Central memory CD8-positive, alpha-beta T cell (primary cell): ENCODE data around the gene SPATS1.

Source experiments
- ATAC-seq: fragments of 150-1000 bp; cut with Tn5 transposase; replicated peaks from 2 replicates; pipeline ENCODE4 v1.10.0; 2022; ENCODE audit warnings: mild to moderate bottlenecking, moderate FRiP score, moderate number of reproducible peaks; ENCODE audit not compliant: poor library complexity, severe bottlenecking; ENCODE audit errors: extremely low read depth
- DNase-seq, 2 donors: peaks; one replicate each; pipeline ENCODE4 v3.0.0; 2021; ENCODE audit warnings: low spot score in 2 of 2
- H3K27ac Mint-ChIP-seq: one replicate; pipeline ENCODE4 v1.8.0; 2022; ENCODE audit warnings: low read depth, mild to moderate bottlenecking, moderate library complexity, mixed read lengths
- H3K27me3 Mint-ChIP-seq: one replicate; pipeline ENCODE4 v1.8.0; 2022; ENCODE audit warnings: mixed read lengths
- H3K36me3 Mint-ChIP-seq: one replicate; pipeline ENCODE4 v1.8.0; 2022; ENCODE audit warnings: mild to moderate bottlenecking, moderate library complexity, mixed read lengths; ENCODE audit not compliant: insufficient read depth
- H3K4me1 Mint-ChIP-seq: one replicate; pipeline ENCODE4 v1.8.0; 2022; ENCODE audit warnings: mixed read lengths
- H3K4me3 Mint-ChIP-seq: one replicate; pipeline ENCODE4 v1.8.0; 2022; ENCODE audit warnings: mild to moderate bottlenecking, moderate library complexity, mixed read lengths
- H3K9me3 Mint-ChIP-seq: one replicate; pipeline ENCODE4 v1.8.0; 2022; ENCODE audit warnings: mixed read lengths

Gene SPATS1

GRCh38 chr6:44387346-44388134 lies 45.1 kb downstream of the SPATS1 start, which contains the start of gene CDC5L:
TSS of gene CDC5L (plus strand) at chr6:44387706. CDS start at chr6:44387824, 118 bp downstream.
- Mint-ChIP-seq H3K4me3 (peak within 1 kb of the TSS; percentile 97), H3K9me3 (no peaks in the 10 kb centered on the region), H3K27me3 (no peaks in the 10 kb centered on the region), H3K36me3 (peaks cover 37% of the 10 kb centered on the region), H3K4me1 (peaks cover 51% of the 10 kb centered on the region), H3K27ac (peak within 1 kb of the TSS; percentile 94)
- ATAC-seq (peak; percentile 82), DNase-seq (peak; percentile 82 to 88)

DNA sequence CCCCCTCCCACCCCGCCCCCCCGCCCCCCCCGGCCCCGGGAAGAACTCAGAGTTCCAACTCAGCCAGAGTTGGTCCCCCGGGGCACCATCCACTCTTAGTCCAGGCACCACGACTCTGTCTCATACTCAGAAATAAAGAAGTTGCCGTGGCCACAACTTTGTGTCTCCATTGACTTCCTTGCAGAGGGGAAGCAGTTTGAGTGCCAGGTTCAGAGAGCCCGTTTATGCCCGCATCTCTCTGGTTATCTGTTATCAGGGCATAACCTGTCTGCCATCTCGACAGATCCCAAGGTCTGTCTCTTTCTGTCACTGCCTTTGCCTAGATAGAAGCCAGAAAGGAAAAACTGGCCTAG lies 45.7 kb downstream of the SPATS1 start:
- peaks cover 42% of the 10 kb centered on the region for H3K36me3 Mint-ChIP-seq
- no peaks in the 10 kb centered on the region for H3K27me3 Mint-ChIP-seq
- H3K27ac Mint-ChIP-seq, result peak overlapping the region; percentile 94
- DNase-seq, result no peak
- H3K4me1 Mint-ChIP-seq, result peaks cover 51% of the 10 kb centered on the region
- H3K9me3 Mint-ChIP-seq, result no peaks in the 10 kb centered on the region
- peak; percentile 11 for ATAC-seq
- H3K4me3 Mint-ChIP-seq, result peak overlapping the region; percentile 97

DNA sequence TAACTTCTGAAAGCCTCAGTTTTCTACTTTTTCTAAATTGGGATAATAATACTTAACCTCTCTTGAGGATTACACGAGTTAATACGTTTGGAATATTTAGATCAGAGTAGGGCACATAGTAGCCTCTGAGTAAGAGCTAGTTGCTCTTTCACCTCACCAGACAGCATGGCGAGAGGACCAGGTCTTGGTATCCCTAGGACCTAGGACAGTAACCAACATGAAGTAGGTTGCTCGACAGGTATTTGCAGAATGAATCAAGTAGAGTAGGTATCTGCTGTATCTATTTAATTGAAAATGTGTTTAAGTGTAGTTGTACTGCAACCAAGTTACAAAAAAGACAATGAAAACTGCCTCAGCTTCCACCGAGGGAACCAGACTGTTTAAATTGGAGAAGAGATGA lies 46.4 kb downstream of the SPATS1 start:
- H3K27ac Mint-ChIP-seq, result peak overlapping the region; percentile 94

GRCh38 chr6:44390158-44390683 lies 47.8 kb downstream of the SPATS1 start:
- Mint-ChIP-seq H3K27me3 (no peaks in the 10 kb centered on the region), H3K4me3 (no peak overlapping the region), H3K27ac (no peak overlapping the region), H3K9me3 (no peaks in the 10 kb centered on the region), H3K36me3 (peaks cover 61% of the 10 kb centered on the region), H3K4me1 (peaks cover 56% of the 10 kb centered on the region)
- DNase-seq (no peak), ATAC-seq (no peak)

More for the DNA sequence above, 46.4 kb downstream of the SPATS1 start:
- Mint-ChIP-seq H3K4me1 (peaks cover 52% of the 10 kb centered on the region), H3K36me3 (peaks cover 50% of the 10 kb centered on the region), H3K27me3 (no peaks in the 10 kb centered on the region), H3K9me3 (no peaks in the 10 kb centered on the region), H3K4me3 (peak overlapping the region; percentile 97)
- ATAC-seq (no peak), DNase-seq (no peak)
